SK-N-SH (cell line): Measurements from ENCODE around the gene RAF1. TPM values are rescaled to one million over a fixed set of nuclear protein-coding genes. Genes with fewer than 3 reads are reported as not detected.

Experiments used
- CTCF ChIA-PET: fragments of 300-600, 350-600 bp; formaldehyde crosslinking; extraction: SDS; loops from one replicate; lab custom pipeline; 2021; lab: Yijun Ruan, JAX
- POLR2A ChIA-PET: fragments of 350-600 bp; sonication (Branson Sonifier 250); formaldehyde crosslinking; extraction: SDS; loops from one replicate; lab custom pipeline; 2020; ENCODE audit warnings: antibody characterized with exemption, inconsistent platforms; lab: Yijun Ruan, JAX
- DNase-seq: peaks from one replicate; pipeline ENCODE4 v3.0.0; 2012
- H2AFZ ChIP-seq: fragments of 200-600 bp; sonication (generic); 2 replicates; pipeline ENCODE4 v1.8.1; 2016; ENCODE audit warnings: antibody characterized with exemption, mild to moderate bottlenecking, low read depth
- H3F3A ChIP-seq: fragments of 200-600 bp; sonication (generic); replicated peaks from 2 replicates; pipeline ENCODE3; 2016; ENCODE audit warnings: antibody characterized with exemption, mild to moderate bottlenecking; ENCODE audit not compliant: insufficient read depth
- H3K27ac ChIP-seq, 2 experiments: fragments of 200-500 bp in 1 of 2; fragments of 200-600 bp in 1 of 2; sonication (Bioruptor generic) in 1 of 2; sonication (generic), shearing (Covaris generic) in 1 of 2; 2 replicates each; pipeline versions ENCODE4 v1.5.1 to v1.6.1; 2014 to 2016; ENCODE audit warnings: low read depth in 2 of 2, inconsistent platforms in 1 of 2, low read length in 1 of 2, mild to moderate bottlenecking in 1 of 2, mixed read lengths in 1 of 2
- H3K27me3 ChIP-seq: fragments of 200-600 bp; sonication (generic), shearing (Covaris generic); 2 replicates; pipeline ENCODE4 v1.6.1; 2016; ENCODE audit warnings: mixed run types; ENCODE audit not compliant: insufficient read depth
- H3K36me3 ChIP-seq, 2 experiments: fragments of 200-500 bp in 1 of 2; fragments of 200-600 bp in 1 of 2; sonication (Bioruptor generic) in 1 of 2; sonication (generic) in 1 of 2; replicated peaks in 1 of 2; 2 replicates each; pipeline versions ENCODE3 to v1.5.1; 2014 to 2016; ENCODE audit warnings: low read length in 1 of 2, mild to moderate bottlenecking in 1 of 2; ENCODE audit not compliant: insufficient read depth in 2 of 2, control insufficient read depth in 1 of 2
- H3K4me1 ChIP-seq, 2 experiments: fragments of 200-500 bp in 1 of 2; fragments of 200-600 bp in 1 of 2; sonication (Bioruptor generic) in 1 of 2; sonication (generic), shearing (Covaris generic) in 1 of 2; 2 replicates each; pipeline versions ENCODE4 v1.5.1 to v1.6.1; 2014 to 2016; ENCODE audit warnings: low read depth in 1 of 2, low read length in 1 of 2, mixed run types in 1 of 2; ENCODE audit not compliant: insufficient read depth in 2 of 2, control insufficient read depth in 1 of 2
- H3K4me2 ChIP-seq: fragments of 200-600 bp; sonication (generic), shearing (Covaris generic); 2 replicates; pipeline ENCODE4 v1.6.1; 2017; ENCODE audit warnings: mixed run types
- H3K4me3 ChIP-seq, 2 experiments: fragments of 200-500 bp in 1 of 2; fragments of 200-600 bp in 1 of 2; sonication (Bioruptor generic) in 1 of 2; sonication (generic), shearing (Covaris generic) in 1 of 2; 2 replicates each; pipeline versions ENCODE4 v1.5.1 to v1.8.1; 2014 to 2016; ENCODE audit warnings: low read depth in 2 of 2, inconsistent platforms in 1 of 2, low read length in 1 of 2, mild to moderate bottlenecking in 1 of 2, mixed read lengths in 1 of 2, moderate library complexity in 1 of 2
- H3K79me2 ChIP-seq: fragments of 200-600 bp; sonication (generic); 2 replicates; pipeline ENCODE4 v1.8.1; 2017; ENCODE audit warnings: mild to moderate bottlenecking; ENCODE audit not compliant: insufficient read depth
- H3K9ac ChIP-seq: fragments of 200-600 bp; sonication (generic); 2 replicates; pipeline ENCODE4 v1.6.1; 2017; ENCODE audit warnings: mixed run types
- H3K9me2 ChIP-seq: fragments of 200-600 bp; sonication (generic); 2 replicates; pipeline ENCODE4 v1.6.1; 2017; ENCODE audit warnings: mixed run types
- H3K9me3 ChIP-seq: fragments of 200-600 bp; sonication (generic); 2 replicates; pipeline ENCODE4 v1.6.1; 2017; ENCODE audit warnings: mixed run types, mild to moderate bottlenecking, moderate library complexity
- H4K20me1 ChIP-seq: fragments of 200-600 bp; sonication (generic); 2 replicates; pipeline ENCODE4 v1.6.1; 2017; ENCODE audit warnings: mild to moderate bottlenecking, mixed run types; ENCODE audit not compliant: insufficient read depth
- CHD2 ChIP-seq: fragments of 150-350 bp; IDR thresholded peaks from 2 replicates; pipeline ENCODE4 v1.6.1; 2018; ENCODE audit warnings: low read length; ENCODE audit not compliant: partially characterized antibody
- EZH2phosphoT487 ChIP-seq: fragments of 200-600 bp; sonication (generic); IDR thresholded peaks from 2 replicates; pipeline ENCODE4 v1.6.1; 2017; ENCODE audit warnings: low read depth, mixed run types, mild to moderate bottlenecking, antibody characterized with exemption, moderate library complexity, borderline replicate concordance
- FOXJ3 ChIP-seq: sonication (generic); formaldehyde crosslinking; IDR thresholded peaks from 2 replicates; pipeline ENCODE4 v1.5.1; 2020; ENCODE audit warnings: mild to moderate bottlenecking, missing genetic modification reagents
- FOXM1 ChIP-seq: IDR thresholded peaks from 2 replicates; pipeline ENCODE4 v1.4.0; 2012; ENCODE audit warnings: low read depth, mild to moderate bottlenecking
- GABPA ChIP-seq: IDR thresholded peaks from 2 replicates; pipeline ENCODE4 v1.4.0; 2012; ENCODE audit warnings: low read depth, mild to moderate bottlenecking
- GATA2 ChIP-seq: sonication (generic); formaldehyde crosslinking; IDR thresholded peaks from 2 replicates; pipeline ENCODE4 v1.5.0; 2020; ENCODE audit warnings: mild to moderate bottlenecking, missing genetic modification reagents
- JUND ChIP-seq: IDR thresholded peaks from 2 replicates; pipeline ENCODE4 v1.4.0; 2012
- MEF2A ChIP-seq: IDR thresholded peaks from 2 replicates; pipeline ENCODE4 v1.4.0; 2012; ENCODE audit warnings: low read depth, borderline replicate concordance
- MXI1 ChIP-seq: IDR thresholded peaks from 2 replicates; pipeline ENCODE4 v1.6.1; 2012; ENCODE audit warnings: mild to moderate bottlenecking, low read depth, low read length, improper control_type of control experiment
- REST ChIP-seq: IDR thresholded peaks from 2 replicates; pipeline ENCODE4 v1.6.1; 2012; ENCODE audit warnings: mild to moderate bottlenecking, low read depth, low read length, moderate library complexity
- RFX5 ChIP-seq: IDR thresholded peaks from 2 replicates; pipeline ENCODE4 v1.6.1; 2012; ENCODE audit warnings: mild to moderate bottlenecking, improper control_type of control experiment, low read length
- TCF12 ChIP-seq: IDR thresholded peaks from 2 replicates; pipeline ENCODE4 v1.4.0; 2012
- TEAD4 ChIP-seq: IDR thresholded peaks from 2 replicates; pipeline ENCODE4 v1.4.0; 2012; ENCODE audit warnings: mild to moderate bottlenecking, borderline replicate concordance; ENCODE audit not compliant: insufficient read depth
- USF1 ChIP-seq: IDR thresholded peaks from 2 replicates; pipeline ENCODE4 v1.4.0; 2012; ENCODE audit warnings: low read depth, borderline replicate concordance
- YY1 ChIP-seq: IDR thresholded peaks from 2 replicates; pipeline ENCODE4 v1.4.0; 2012; ENCODE audit warnings: low read depth, mild to moderate bottlenecking
- ZBTB33 ChIP-seq: IDR thresholded peaks from 2 replicates; pipeline ENCODE4 v1.4.0; 2012; ENCODE audit warnings: low read depth, borderline replicate concordance
- WGBS: methylation state at CpG from one replicate; pipeline ENCODE4 v1.1.6; 2017; ENCODE audit warnings: low lambda C conversion rate; 5-methylcytosine and 5-hydroxymethylcytosine counted together
- polyA plus RNA-seq, 3 experiments: library from polyadenylated mRNA; depleted of rRNA; stranded (reverse); fragments of >200 nt; gene quantifications; 2 replicates each; pipeline ENCODE4 v1.2.3, GENCODE V29; 2012

RAF1 gene
- polyA plus RNA-seq, 1 of the 3 experiments (the other 2 are of a cell fraction): 58.7 TPM

- Histone ChIP-seq H3K79me2 (peaks cover 57% of the 10 kb centered on the region), H2AFZ (no peak overlapping the region), H4K20me1 (peaks cover 13% of the 10 kb centered on the region; the same call in 1 of the 2 replicates), H3K9me3 (no peaks in the 10 kb centered on the region), H3K4me1 (no peaks in the 10 kb centered on the region), H3K36me3 (peaks cover 44 to 51% of the 10 kb centered on the region in 2 experiments), H3F3A (peaks cover 4% of the 10 kb centered on the region), H3K27me3 (no peaks in the 10 kb centered on the region), H3K4me3 (no peak overlapping the region), H3K9me2 (no peaks in the 10 kb centered on the region), H3K4me2 (no peak overlapping the region), H3K27ac (no peak overlapping the region), H3K9ac (no peak overlapping the region)
- POLR2A ChIA-PET: no interaction called here
- CTCF ChIA-PET: interaction anchor here (1.3 to 2.4 kb wide), 2 partner anchors 9 to 10 kb away, joined by 3 to 6 read pairs; no protein-coding TSS in a partner anchor
- DNase-seq: no peak
- TF ChIP-seq TCF12 (no peak), FOXJ3 (CRISPR knock-in tag) (no peak)
- 82% methylated on average over 5 of the region's 5 CpGs for WGBS
Observed at GRCh38 chr3:12611117-12611516, 52.8 kb downstream of the RAF1 start.

GRCh38 chr3:12608376-12608775 lies 55.5 kb downstream of the RAF1 start:
- ChIA-PET CTCF (no interaction called here), POLR2A (no interaction called here)
- H3K4me1 ChIP-seq: no peaks in the 10 kb centered on the region
- no peak overlapping the region for H3K27ac ChIP-seq
- 96% methylated on average over 1 of the region's 1 CpG for WGBS
- no peak overlapping the region for H3K4me3 ChIP-seq
- H3K9ac ChIP-seq: no peak overlapping the region
- H3K9me2 ChIP-seq: no peaks in the 10 kb centered on the region
- no peak for DNase-seq
- H3K27me3 ChIP-seq: no peaks in the 10 kb centered on the region
- H2AFZ ChIP-seq: no peak overlapping the region
- H3K36me3 ChIP-seq: peaks cover 59 to 68% of the 10 kb centered on the region in 2 experiments
- H4K20me1 ChIP-seq: peaks cover 5% of the 10 kb centered on the region; the same call in 1 of the 2 replicates
- H3K79me2 ChIP-seq: peaks cover 43% of the 10 kb centered on the region
- H3K9me3 ChIP-seq: no peaks in the 10 kb centered on the region
- no peak overlapping the region for H3K4me2 ChIP-seq
- TF ChIP-seq JUND: no peak
- TF ChIP-seq CHD2: no peak
- no peak for TF ChIP-seq EZH2phosphoT487
- no peak for TF ChIP-seq RFX5
- no peak for TF ChIP-seq TEAD4
- no peak for TF ChIP-seq MEF2A
- TF ChIP-seq YY1: no peak
- no peak for TF ChIP-seq ZBTB33
- no peak for TF ChIP-seq FOXM1
- TF ChIP-seq GATA2: no peak
- TF ChIP-seq MXI1: no peak
- no peak for TF ChIP-seq GABPA
- no peak for TF ChIP-seq REST
- no peak for TF ChIP-seq USF1
- TF ChIP-seq, all 33 proteins: peak for 0
- H3F3A ChIP-seq: peaks cover 3% of the 10 kb centered on the region
